GM12878 (cell line): ENCODE results near the gene CFAP45. TPM values are rescaled to one million over a fixed set of nuclear protein-coding genes. Genes with fewer than 3 reads are reported as not detected.

Experiments used
- ATAC-seq: fragments of 200-7000 bp; cut with Tn5 transposase; 3 replicates; pipeline ENCODE4 v1.9.1; 2020; ENCODE audit warnings: mild to moderate bottlenecking, moderate library complexity
- BruUV-seq: library from RNA; stranded (reverse); fragments of 400-500 nt; replicated peaks from 2 replicates; lab custom pipeline; 2021; lab: Mats Ljungman, UMichigan
- CTCF ChIA-PET: fragments of 300-600 bp; sonication (Branson Sonifier 250); formaldehyde crosslinking; extraction: SDS; loops from one replicate; lab custom pipeline; 2021; ENCODE audit warnings: inconsistent platforms; lab: Yijun Ruan, JAX
- POLR2A ChIA-PET: fragments of 350-600 bp; formaldehyde crosslinking; extraction: SDS; loops from one replicate; lab custom pipeline; 2021; ENCODE audit warnings: inconsistent platforms; lab: Charles Lee
- RAD21 ChIA-PET: fragments of 300-600 bp; sonication (Branson Sonifier 250); formaldehyde crosslinking; loops from one replicate; lab custom pipeline; 2023; ENCODE audit warnings: antibody characterized with exemption; ENCODE audit not compliant: unreplicated experiment; lab: Charles Lee
- SMC1A ChIA-PET: fragments of 300-600 bp; sonication (Branson Sonifier 250); formaldehyde crosslinking; loops from one replicate; lab custom pipeline; 2023; ENCODE audit not compliant: unreplicated experiment, uncharacterized antibody; lab: Charles Lee
- DNase-seq: peaks from one replicate; pipeline ENCODE4 v3.0.0-alpha.2; 2011; ENCODE audit warnings: low read depth, low spot score
- FAIRE-seq: peaks from 3 replicates; lab custom pipeline; 2011; peaks lifted over from hg19 to GRCh38; lab: Jason Lieb, UNC
- H2AFZ ChIP-seq: 2 replicates; pipeline ENCODE4 v1.6.0; 2011; ENCODE audit warnings: low read depth, low read length, control low read depth; ENCODE audit not compliant: control insufficient read depth
- H3K27ac ChIP-seq: 2 replicates; pipeline ENCODE4 v1.5.1; 2011; ENCODE audit warnings: control low read depth; ENCODE audit not compliant: control insufficient read depth, insufficient read depth
- H3K27me3 ChIP-seq, 2 experiments: replicated peaks in 1 of 2; 2 replicates each; pipeline versions ENCODE4 v1.6.0 to v1.6.1; 2011; ENCODE audit warnings: low read length in 1 of 2; ENCODE audit not compliant: control insufficient read depth in 2 of 2, insufficient read depth in 2 of 2
- H3K36me3 ChIP-seq, 2 experiments: 2 replicates each; pipeline ENCODE4 v1.5.1; 2011; ENCODE audit warnings: low read length in 1 of 2; ENCODE audit not compliant: control insufficient read depth in 2 of 2, insufficient read depth in 2 of 2
- H3K4me1 ChIP-seq: 2 replicates; pipeline ENCODE4 v1.6.1; 2011; ENCODE audit warnings: mild to moderate bottlenecking, low read length, moderate library complexity, mixed read lengths; ENCODE audit not compliant: control insufficient read depth, insufficient read depth
- H3K4me2 ChIP-seq: 2 replicates; pipeline ENCODE4 v1.6.0; 2011; ENCODE audit warnings: control low read depth; ENCODE audit not compliant: control insufficient read depth, insufficient read depth
- H3K4me3 ChIP-seq: fragments of 200-600 bp; sonication (generic); 2 replicates; pipeline ENCODE4 v1.5.1; 2016
- H3K79me2 ChIP-seq: 2 replicates; pipeline ENCODE4 v1.6.0; 2011; ENCODE audit warnings: low read length; ENCODE audit not compliant: control insufficient read depth, insufficient read depth
- H3K9ac ChIP-seq: 2 replicates; pipeline ENCODE4 v1.8.0; 2011; ENCODE audit warnings: low read length, control low read depth, mixed read lengths; ENCODE audit not compliant: control insufficient read depth, insufficient read depth
- H3K9me3 ChIP-seq: replicated peaks from 3 replicates; pipeline ENCODE4 v1.5.1; 2011; ENCODE audit warnings: mild to moderate bottlenecking, low read length; ENCODE audit not compliant: control insufficient read depth, insufficient read depth
- H4K20me1 ChIP-seq: 2 replicates; pipeline ENCODE4 v1.6.0; 2011; ENCODE audit not compliant: control insufficient read depth, insufficient read depth
- BCL3 ChIP-seq: IDR thresholded peaks from 2 replicates; pipeline ENCODE4 v1.6.1; 2011; ENCODE audit warnings: borderline replicate concordance, low read depth, mild to moderate bottlenecking, moderate library complexity, low read length; ENCODE audit not compliant: insufficient read depth, poor library complexity, severe bottlenecking
- DPF2 ChIP-seq: fragments of 450-650 bp; IDR thresholded peaks from 2 replicates; pipeline ENCODE4 v1.6.1; 2017; ENCODE audit warnings: mild to moderate bottlenecking
- ELK1 ChIP-seq: IDR thresholded peaks from 2 replicates; pipeline ENCODE4 v1.6.1; 2012; ENCODE audit warnings: low read depth, low read length, improper control_type of control experiment
- EP300 ChIP-seq, 2 experiments: fragments of 150-350 bp in 1 of 2; IDR thresholded peaks; 2 replicates each; pipeline ENCODE4 v1.6.1; 2011 to 2012; ENCODE audit warnings: low read depth in 2 of 2, low read length in 2 of 2, borderline replicate concordance in 1 of 2, improper control_type of control experiment in 1 of 2, inconsistent platforms in 1 of 2; ENCODE audit not compliant: control insufficient read depth in 1 of 2
- GATAD2B ChIP-seq: fragments of 450-650 bp; conservative IDR thresholded peaks from 2 replicates; pipeline ENCODE4 v1.6.1; 2017; ENCODE audit warnings: low read depth, mild to moderate bottlenecking, moderate library complexity
- MAX ChIP-seq: IDR thresholded peaks from 2 replicates; pipeline ENCODE4 v1.6.1; 2012; ENCODE audit warnings: low read depth, low read length, improper control_type of control experiment
- MEF2B ChIP-seq: fragments of 450-650 bp; IDR thresholded peaks from 2 replicates; pipeline ENCODE4 v1.6.1; 2018; ENCODE audit warnings: mild to moderate bottlenecking, moderate library complexity; ENCODE audit not compliant: partially characterized antibody, poor library complexity, severe bottlenecking
- RELB ChIP-seq: fragments of 450-650 bp; IDR thresholded peaks from 2 replicates; pipeline ENCODE4 v1.6.1; 2017; ENCODE audit warnings: low read depth, mild to moderate bottlenecking, moderate library complexity
- TCF12 ChIP-seq: IDR thresholded peaks from 2 replicates; pipeline ENCODE4 v1.6.1; 2011; ENCODE audit warnings: low read depth, mild to moderate bottlenecking, low read length
- ZBTB40 ChIP-seq: fragments of 450-650 bp; IDR thresholded peaks from 2 replicates; pipeline ENCODE4 v1.6.1; 2016; ENCODE audit warnings: mild to moderate bottlenecking, moderate library complexity, borderline replicate concordance
- ZSCAN29 ChIP-seq: fragments of 450-650 bp; IDR thresholded peaks from 2 replicates; pipeline ENCODE4 v1.6.1; 2017; ENCODE audit warnings: mild to moderate bottlenecking, moderate library complexity
- WGBS: methylation state at CpG from one replicate; pipeline ENCODE4 v1.1.6; 2016; ENCODE audit warnings: low lambda C conversion rate; ENCODE audit not compliant: insufficient replicate concordance, insufficient coverage; ENCODE audit errors: missing lambda C conversion rate; 5-methylcytosine and 5-hydroxymethylcytosine counted together
- in situ Hi-C: fragments of 300-500 bp; cut with MboI; formaldehyde crosslinking; loops from 9 replicates; pipeline ENCODE4 v1.14.3; 2018; ENCODE audit warnings: mixed read lengths
- intact Hi-C: fragments of 100-400 bp; cut with micrococcal nuclease; formaldehyde crosslinking; loops from one replicate; pipeline ENCODE4 v1.14.2; 2022; ENCODE audit not compliant: unreplicated experiment
- polyA plus RNA-seq, 11 experiments: library from polyadenylated mRNA; depleted of rRNA in 4 of 11; unstranded in 6 of 11; stranded (reverse) in 5 of 11; fragments of >200 nt; fragmentation: Nextera tagmentation in 4 of 11; fragmentation: Illumina TruSeq in 1 of 11; extraction: Ambion mirVana in 4 of 11; extraction: Trizol in 1 of 11; gene quantifications; 1 replicate in 1 of 11; 2 replicates in 10 of 11; pipeline versions ENCODE4 v1.2.1 to v1.2.3, GENCODE V29; 2011 to 2016; ENCODE audit warnings: inconsistent platforms in 2 of 11, missing spikeins in 2 of 11, low read depth in 1 of 11
- total RNA-seq, 4 experiments: library from RNA; depleted of rRNA in 3 of 4; stranded (reverse); fragments of >200 nt in 3 of 4; fragmentation: Illumina TruSeq in 1 of 4; extraction: Trizol in 1 of 4; gene quantifications; 2 replicates each; pipeline versions ENCODE4 v1.2.1 to v1.2.3, GENCODE V29; 2013 to 2021

CFAP45 gene
- total and polyA plus RNA-seq, 10 of the 15 experiments (the other 5 are each of a cell fraction or from before 2014, with no cell fraction given), result 0.43 to 0.91 (median 0.67) TPM

GRCh38 chr1:159827102-159827490 lies 72.9 kb downstream of the CFAP45 start:
- H3K79me2 ChIP-seq, result no peaks in the 10 kb centered on the region
- no peaks in the 10 kb centered on the region for H4K20me1 ChIP-seq
- CTCF ChIA-PET, result interaction anchor here (0.9 to 16.1 kb wide), 5 partner anchors 26 to 182 kb away, joined by 3 to 178 read pairs (median 6); partner anchors contain the start of gene FCRL6
- FAIRE-seq, result no peak
- TF ChIP-seq ZSCAN29 (no peak), MEF2B (no peak), ELK1 (no peak), EP300 (IDR thresholded peaks at IDR 0.05; ENCODE audit: borderline replicate concordance in 1 of 2, control insufficient read depth in 1 of 2, low read depth in 2 of 2, low read length in 2 of 2) (no peak), RELB (no peak), MAX (no peak), ZBTB40 (no peak), DPF2 (no peak), GATAD2B (no peak), BCL3 (no peak), TCF12 (no peak)
- TF ChIP-seq, all 136 proteins: peak for 0
- Histone ChIP-seq H3K9me3 (peaks cover 2% of the 10 kb centered on the region; the same call in 1 of the 3 replicates), H3K9ac (no peak overlapping the region), H3K4me3 (no peak overlapping the region), H3K4me2 (no peak overlapping the region), H3K27me3 (peaks cover 0 to 4% of the 10 kb centered on the region in 2 experiments; a peak in 1 of 4 replicates), H3K27ac (no peak overlapping the region), H3K4me1 (peaks cover 35% of the 10 kb centered on the region), H3K36me3 (no peaks in the 10 kb centered on the region), H2AFZ (no peak overlapping the region)
- ATAC-seq (no peak), DNase-seq (no peak)
- ChIA-PET SMC1A (interaction anchor here (0.6 to 3.4 kb wide), 7 partner anchors 13 to 180 kb away, joined by 3 to 21 read pairs (median 4); no protein-coding TSS in a partner anchor), RAD21 (interaction anchor here (1.0 to 1.1 kb wide), 2 partner anchors 22 to 27 kb away, joined by 3 to 4 read pairs; no protein-coding TSS in a partner anchor), POLR2A (interaction anchor here (0.9 kb wide), 1 partner anchor 62 kb away, joined by 3 read pairs; no protein-coding TSS in a partner anchor)
- 78% methylated on average over 6 of the region's 6 CpGs for WGBS
- in situ Hi-C loops (no loop called here), intact Hi-C loops (loop anchor here (2.0 to 5.0 kb wide), 2 partner anchors 45 to 64 kb away; partner anchors contain the start of gene DUSP23)
- no TSS peak for BruUV-seq
